ENCODE measurements around the gene YPEL2. TPM values are rescaled to one million over a fixed set of nuclear protein-coding genes. Genes with fewer than 3 reads are reported as not detected.

Gene YPEL2
- total and polyA plus RNA-seq, 9 donors: 6.6 to 28.1 (median 10.6) TPM

DNA sequence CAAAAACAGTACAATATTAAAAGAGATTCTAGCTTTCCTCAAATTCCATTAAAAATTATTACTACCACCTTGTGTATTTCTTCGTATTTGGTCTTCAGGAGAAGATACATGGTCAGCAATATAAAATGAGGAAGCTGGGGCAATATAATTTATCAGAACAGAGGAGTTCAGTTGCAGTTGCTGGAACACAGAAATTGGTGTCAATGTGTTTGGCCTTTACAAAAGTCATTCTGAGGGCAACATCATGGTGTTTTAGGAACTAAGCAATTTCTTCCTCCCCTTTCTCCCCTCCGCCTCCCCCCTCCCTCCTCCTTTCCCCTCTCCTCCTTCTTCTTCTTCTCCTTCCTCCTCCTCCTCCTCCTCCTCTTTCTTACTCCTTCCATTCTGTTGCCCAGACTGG, 102.1 kb downstream of the YPEL2 start:
- no peaks in the 10 kb centered on the region for H3K4me1 ChIP-seq (ENCODE audit: insufficient read depth)
- no peaks in the 10 kb centered on the region for H3K27me3 ChIP-seq
- DNase-seq: no peak
- TF ChIP-seq, protein P1, sequence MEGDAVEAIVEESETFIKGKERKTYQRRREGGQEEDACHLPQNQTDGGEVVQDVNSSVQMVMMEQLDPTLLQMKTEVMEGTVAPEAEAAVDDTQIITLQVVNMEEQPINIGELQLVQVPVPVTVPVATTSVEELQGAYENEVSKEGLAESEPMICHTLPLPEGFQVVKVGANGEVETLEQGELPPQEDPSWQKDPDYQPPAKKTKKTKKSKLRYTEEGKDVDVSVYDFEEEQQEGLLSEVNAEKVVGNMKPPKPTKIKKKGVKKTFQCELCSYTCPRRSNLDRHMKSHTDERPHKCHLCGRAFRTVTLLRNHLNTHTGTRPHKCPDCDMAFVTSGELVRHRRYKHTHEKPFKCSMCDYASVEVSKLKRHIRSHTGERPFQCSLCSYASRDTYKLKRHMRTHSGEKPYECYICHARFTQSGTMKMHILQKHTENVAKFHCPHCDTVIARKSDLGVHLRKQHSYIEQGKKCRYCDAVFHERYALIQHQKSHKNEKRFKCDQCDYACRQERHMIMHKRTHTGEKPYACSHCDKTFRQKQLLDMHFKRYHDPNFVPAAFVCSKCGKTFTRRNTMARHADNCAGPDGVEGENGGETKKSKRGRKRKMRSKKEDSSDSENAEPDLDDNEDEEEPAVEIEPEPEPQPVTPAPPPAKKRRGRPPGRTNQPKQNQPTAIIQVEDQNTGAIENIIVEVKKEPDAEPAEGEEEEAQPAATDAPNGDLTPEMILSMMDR (IDR thresholded peaks at IDR 0.05): no peak
- no peak for TF ChIP-seq EP300 (IDR thresholded peaks at IDR 0.05)
- no peak for TF ChIP-seq POLR2A (IDR thresholded peaks at IDR 0.05)
- WGBS, 3 donors: 71 to 84% (median 75%) methylated on average over 2 of the region's 2 CpGs
- intact Hi-C loops (cut with DNase I): no loop called here
- no peaks in the 10 kb centered on the region for H3K9me3 ChIP-seq
- no peak overlapping the region for H3K27ac ChIP-seq
- no peaks in the 10 kb centered on the region for H3K36me3 ChIP-seq
- H3K4me3 ChIP-seq: no peak overlapping the region

DNA sequence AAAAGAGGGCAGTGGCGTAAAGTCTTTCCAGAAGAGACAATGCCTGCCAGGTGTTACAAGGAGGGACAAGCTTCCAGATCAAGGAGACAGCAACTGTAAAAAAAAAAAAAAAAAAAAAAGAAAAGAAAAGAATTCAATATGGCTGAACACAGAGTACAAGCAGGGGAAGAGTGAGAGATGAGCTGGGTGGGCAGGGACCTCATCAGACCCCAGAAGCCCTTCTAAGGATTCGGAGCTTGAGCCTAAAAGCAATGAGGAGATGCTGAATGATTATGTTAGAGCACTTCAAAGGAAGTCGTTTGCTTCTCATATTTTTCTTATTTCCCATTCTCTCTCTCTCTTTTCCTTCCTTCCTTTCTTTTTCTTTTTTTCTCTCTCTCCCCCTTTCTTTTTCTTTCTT, 103.0 kb downstream of the YPEL2 start:
- no peak for DNase-seq
- Histone ChIP-seq H3K27ac (no peak overlapping the region), H3K4me1 (ENCODE audit: insufficient read depth) (no peaks in the 10 kb centered on the region), H3K9me3 (no peaks in the 10 kb centered on the region), H3K27me3 (no peaks in the 10 kb centered on the region), H3K36me3 (no peaks in the 10 kb centered on the region), H3K4me3 (no peak overlapping the region)
- TF ChIP-seq POLR2A (IDR thresholded peaks at IDR 0.05) (no peak), EP300 (IDR thresholded peaks at IDR 0.05) (no peak)
- TF ChIP-seq, protein P1 (IDR thresholded peaks at IDR 0.05): no peak
- 79 to 87% (median 82%) methylated on average over 3 of the region's 3 CpGs for WGBS, 3 donors
- intact Hi-C loops (cut with DNase I): no loop called here

DNA sequence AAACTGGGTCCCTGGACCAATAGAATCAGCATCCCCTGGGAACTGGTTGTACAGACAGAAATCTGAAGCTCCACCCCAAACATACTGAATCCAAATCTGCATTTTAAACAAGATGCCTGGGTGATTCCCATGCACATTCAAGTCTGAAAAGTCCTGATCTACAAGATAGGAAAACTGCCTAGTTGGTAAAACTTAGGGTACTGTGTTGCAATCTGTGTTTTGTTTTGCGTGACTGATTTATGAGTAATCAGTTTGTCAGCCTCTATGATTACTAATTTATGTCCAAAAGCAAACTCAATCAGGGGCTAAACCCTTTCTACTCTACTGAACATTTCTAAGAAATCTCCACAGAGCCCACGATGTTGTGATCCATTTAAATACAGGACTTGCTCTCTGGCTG, 103.8 kb downstream of the YPEL2 start:
- H3K36me3 ChIP-seq: no peaks in the 10 kb centered on the region
- H3K4me3 ChIP-seq: no peak overlapping the region
- H3K9me3 ChIP-seq: no peaks in the 10 kb centered on the region
- TF ChIP-seq EP300 (IDR thresholded peaks at IDR 0.05): no peak
- TF ChIP-seq, protein P1 (IDR thresholded peaks at IDR 0.05): no peak
- TF ChIP-seq POLR2A (IDR thresholded peaks at IDR 0.05): no peak
- 38 to 59% (median 49%) methylated on average over 2 of the region's 2 CpGs for WGBS, 3 donors
- H3K4me1 ChIP-seq (ENCODE audit: insufficient read depth): peaks cover under 1% of the 10 kb centered on the region
- no peaks in the 10 kb centered on the region for H3K27me3 ChIP-seq
- H3K27ac ChIP-seq: no peak overlapping the region
- DNase-seq: no peak
- intact Hi-C loops (cut with DNase I): loop anchor here in 1 of 4 donors (5.0 kb wide), 1 partner anchor 123 kb away; no protein-coding TSS in a partner anchor

DNA sequence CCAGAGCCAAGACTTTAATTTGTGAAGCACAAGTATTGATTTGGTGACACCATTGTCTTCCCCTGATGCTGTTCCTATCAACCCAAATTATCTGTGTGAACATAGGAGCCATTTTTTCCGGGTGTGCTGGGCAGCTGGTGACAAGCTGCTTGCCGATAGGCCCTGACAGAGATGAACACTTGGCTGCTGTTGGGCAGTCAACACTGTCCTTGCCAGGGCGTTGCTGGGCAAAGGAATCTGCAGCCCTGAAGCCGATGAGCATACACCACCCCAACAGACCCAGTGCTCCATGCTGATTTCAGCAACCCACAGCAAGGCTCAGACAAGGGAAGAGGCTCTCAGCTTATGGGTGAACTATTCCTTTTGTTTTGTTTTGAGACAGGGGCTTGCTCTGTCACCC, 105.4 kb downstream of the YPEL2 start:
- no peak overlapping the region for H3K27ac ChIP-seq
- no peak overlapping the region for H3K4me3 ChIP-seq
- WGBS, 3 donors: 88 to 92% (median 89%) methylated on average over 4 of the region's 4 CpGs
- no peak for DNase-seq
- no peak for TF ChIP-seq POLR2A (IDR thresholded peaks at IDR 0.05)
- TF ChIP-seq, protein P1 (IDR thresholded peaks at IDR 0.05): no peak
- TF ChIP-seq EP300 (IDR thresholded peaks at IDR 0.05): no peak
- peaks cover 3% of the 10 kb centered on the region for H3K4me1 ChIP-seq (ENCODE audit: insufficient read depth)
- H3K9me3 ChIP-seq: no peaks in the 10 kb centered on the region
- no peaks in the 10 kb centered on the region for H3K36me3 ChIP-seq
- no peaks in the 10 kb centered on the region for H3K27me3 ChIP-seq
- intact Hi-C loops (cut with DNase I): loop anchor here in 1 of 4 donors (5.0 kb wide), 1 partner anchor 125 kb away; no protein-coding TSS in a partner anchor
